Mesendoderm (in vitro differentiated cells): ENCODE measurements around the gene PRRT4.

ENCODE experiments used
- DNase-seq: peaks from one replicate; pipeline ENCODE4 v3.0.0; 2013
- H2AK5ac ChIP-seq: 2 replicates; pipeline ENCODE4 v1.6.1; 2013; ENCODE audit warnings: low read length, inconsistent platforms
- H2BK120ac ChIP-seq: 2 replicates; pipeline ENCODE4 v1.6.1; 2013; ENCODE audit warnings: low read depth, mild to moderate bottlenecking, low read length, moderate library complexity, mixed read lengths
- H2BK15ac ChIP-seq: replicated peaks from 2 replicates; pipeline ENCODE4 v1.6.1; 2013; ENCODE audit warnings: low read depth, mild to moderate bottlenecking, moderate library complexity
- H2BK5ac ChIP-seq: 2 replicates; pipeline ENCODE4 v1.6.1; 2013; ENCODE audit warnings: low read length, inconsistent platforms
- H3K18ac ChIP-seq: 2 replicates; pipeline ENCODE4 v1.6.1; 2013; ENCODE audit warnings: mild to moderate bottlenecking, low read length, mixed read lengths
- H3K23ac ChIP-seq: one replicate; pipeline ENCODE4 v1.6.1; 2013; ENCODE audit warnings: low read length
- H3K27ac ChIP-seq: 2 replicates; pipeline ENCODE4 v1.5.1; 2013; ENCODE audit warnings: low read depth, mild to moderate bottlenecking, inconsistent platforms, low read length, moderate library complexity
- H3K27me3 ChIP-seq: 2 replicates; pipeline ENCODE4 v1.6.1; 2013; ENCODE audit warnings: low read length, control low read depth, mild to moderate bottlenecking, inconsistent platforms; ENCODE audit not compliant: insufficient read depth, poor library complexity
- H3K36me3 ChIP-seq: 2 replicates; pipeline ENCODE4 v1.6.1; 2013; ENCODE audit warnings: low read length, inconsistent platforms; ENCODE audit not compliant: control insufficient read depth, insufficient read depth
- H3K4ac ChIP-seq: one replicate; pipeline ENCODE4 v1.6.1; 2013; ENCODE audit warnings: low read depth, mild to moderate bottlenecking, low read length, moderate library complexity
- H3K4me1 ChIP-seq: 2 replicates; pipeline ENCODE4 v1.6.1; 2013; ENCODE audit warnings: low read depth, low read length, inconsistent platforms; ENCODE audit not compliant: control insufficient read depth
- H3K4me2 ChIP-seq: 2 replicates; pipeline ENCODE4 v1.6.1; 2013; ENCODE audit warnings: low read length
- H3K4me3 ChIP-seq: 2 replicates; pipeline ENCODE4 v1.5.1; 2013; ENCODE audit warnings: mild to moderate bottlenecking, low read length
- H3K56ac ChIP-seq: one replicate; pipeline ENCODE4 v1.6.1; 2013; ENCODE audit warnings: low read length
- H3K79me1 ChIP-seq: 2 replicates; pipeline ENCODE4 v1.6.1; 2013; ENCODE audit warnings: low read length, inconsistent platforms
- H3K79me2 ChIP-seq: 2 replicates; pipeline ENCODE4 v1.6.1; 2013; ENCODE audit warnings: mild to moderate bottlenecking, low read length; ENCODE audit not compliant: control insufficient read depth, insufficient read depth
- H3K9ac ChIP-seq: 2 replicates; pipeline ENCODE4 v1.6.1; 2013; ENCODE audit warnings: low read length, inconsistent platforms
- H4K5ac ChIP-seq: one replicate; pipeline ENCODE4 v1.6.1; 2013; ENCODE audit warnings: low read length
- H4K8ac ChIP-seq: one replicate; pipeline ENCODE4 v1.6.1; 2013; ENCODE audit warnings: low read depth, mild to moderate bottlenecking, control low read depth, low read length, moderate library complexity
- WGBS: extraction: QIAGEN DNeasy Blood & Tissue Kit; methylation state at CpG from one replicate; pipeline ENCODE4 v1.1.7; 2013; ENCODE audit warnings: low lambda C conversion rate, missing lambda C conversion rate; ENCODE audit not compliant: insufficient coverage; ENCODE audit errors: extremely low coverage; 5-methylcytosine and 5-hydroxymethylcytosine counted together

The PRRT4 gene

GRCh38 chr7:128392446-128393327 lies 31.2 kb upstream of the PRRT4 start:
- Histone ChIP-seq H3K79me2 (no peaks in the 10 kb centered on the region), H2BK120ac (no peak overlapping the region), H2AK5ac (no peak overlapping the region), H3K36me3 (no peaks in the 10 kb centered on the region), H3K56ac (no peak overlapping the region), H4K5ac (no peak overlapping the region), H3K79me1 (no peaks in the 10 kb centered on the region), H4K8ac (no peak overlapping the region), H3K27ac (no peak overlapping the region), H2BK15ac (no peak overlapping the region), H3K4me1 (no peaks in the 10 kb centered on the region), H3K18ac (no peak overlapping the region), H3K27me3 (no peaks in the 10 kb centered on the region), H3K4me2 (no peak overlapping the region), H3K4me3 (no peak overlapping the region), H3K23ac (no peak overlapping the region), H3K9ac (no peak overlapping the region), H3K4ac (no peak overlapping the region), H2BK5ac (no peak overlapping the region)
- no CpG with 5 or more reads among the region's 18 CpGs for WGBS
- no peak for DNase-seq

GRCh38 chr7:128391805-128392204 lies 30.3 kb upstream of the PRRT4 start:
- WGBS: no CpG with 5 or more reads among the region's 7 CpGs
- no peak overlapping the region for H3K56ac ChIP-seq
- H2AK5ac ChIP-seq: no peak overlapping the region
- H2BK5ac ChIP-seq: no peak overlapping the region
- no peaks in the 10 kb centered on the region for H3K4me1 ChIP-seq
- no peaks in the 10 kb centered on the region for H3K36me3 ChIP-seq
- H3K18ac ChIP-seq: no peak overlapping the region
- no peaks in the 10 kb centered on the region for H3K79me1 ChIP-seq
- no peak overlapping the region for H4K8ac ChIP-seq
- no peak overlapping the region for H3K4me3 ChIP-seq
- H3K23ac ChIP-seq: no peak overlapping the region
- no peak overlapping the region for H2BK120ac ChIP-seq
- H3K4me2 ChIP-seq: no peak overlapping the region
- no peak overlapping the region for H3K4ac ChIP-seq
- H3K27me3 ChIP-seq: no peaks in the 10 kb centered on the region
- DNase-seq: no peak
- H4K5ac ChIP-seq: no peak overlapping the region
- H3K79me2 ChIP-seq: no peaks in the 10 kb centered on the region
- H2BK15ac ChIP-seq: no peak overlapping the region
- no peak overlapping the region for H3K27ac ChIP-seq
- no peak overlapping the region for H3K9ac ChIP-seq

GRCh38 chr7:128390871-128391565 lies 29.5 kb upstream of the PRRT4 start:
- no peak for DNase-seq
- H3K56ac ChIP-seq: no peak overlapping the region
- H3K79me2 ChIP-seq: no peaks in the 10 kb centered on the region
- H3K27ac ChIP-seq: no peak overlapping the region
- H2BK15ac ChIP-seq: no peak overlapping the region
- no peak overlapping the region for H3K4ac ChIP-seq
- H3K27me3 ChIP-seq: no peaks in the 10 kb centered on the region
- no peaks in the 10 kb centered on the region for H3K36me3 ChIP-seq
- no peaks in the 10 kb centered on the region for H3K79me1 ChIP-seq
- no peak overlapping the region for H3K4me2 ChIP-seq
- no CpG with 5 or more reads among the region's 3 CpGs for WGBS
- H3K4me3 ChIP-seq: no peak overlapping the region
- no peak overlapping the region for H4K8ac ChIP-seq
- no peak overlapping the region for H2AK5ac ChIP-seq
- no peak overlapping the region for H4K5ac ChIP-seq
- no peak overlapping the region for H3K9ac ChIP-seq
- no peaks in the 10 kb centered on the region for H3K4me1 ChIP-seq
- no peak overlapping the region for H2BK120ac ChIP-seq
- H3K23ac ChIP-seq: no peak overlapping the region
- no peak overlapping the region for H3K18ac ChIP-seq
- no peak overlapping the region for H2BK5ac ChIP-seq

- WGBS: no CpG with 5 or more reads among the region's 9 CpGs
- Histone ChIP-seq H2AK5ac (no peak overlapping the region), H2BK5ac (no peak overlapping the region), H3K56ac (no peak overlapping the region), H3K4me3 (no peak overlapping the region), H3K27me3 (no peaks in the 10 kb centered on the region), H2BK15ac (no peak overlapping the region), H3K23ac (no peak overlapping the region), H3K4me2 (no peak overlapping the region), H4K5ac (no peak overlapping the region), H3K79me2 (no peaks in the 10 kb centered on the region), H3K36me3 (no peaks in the 10 kb centered on the region), H2BK120ac (no peak overlapping the region), H3K9ac (no peak overlapping the region), H3K4me1 (no peaks in the 10 kb centered on the region), H3K27ac (no peak overlapping the region), H3K18ac (no peak overlapping the region), H3K4ac (no peak overlapping the region), H4K8ac (no peak overlapping the region), H3K79me1 (no peaks in the 10 kb centered on the region)
- DNase-seq: no peak
Measured at GRCh38 chr7:128389618-128390329, 28.3 kb upstream of the PRRT4 start.

DNA sequence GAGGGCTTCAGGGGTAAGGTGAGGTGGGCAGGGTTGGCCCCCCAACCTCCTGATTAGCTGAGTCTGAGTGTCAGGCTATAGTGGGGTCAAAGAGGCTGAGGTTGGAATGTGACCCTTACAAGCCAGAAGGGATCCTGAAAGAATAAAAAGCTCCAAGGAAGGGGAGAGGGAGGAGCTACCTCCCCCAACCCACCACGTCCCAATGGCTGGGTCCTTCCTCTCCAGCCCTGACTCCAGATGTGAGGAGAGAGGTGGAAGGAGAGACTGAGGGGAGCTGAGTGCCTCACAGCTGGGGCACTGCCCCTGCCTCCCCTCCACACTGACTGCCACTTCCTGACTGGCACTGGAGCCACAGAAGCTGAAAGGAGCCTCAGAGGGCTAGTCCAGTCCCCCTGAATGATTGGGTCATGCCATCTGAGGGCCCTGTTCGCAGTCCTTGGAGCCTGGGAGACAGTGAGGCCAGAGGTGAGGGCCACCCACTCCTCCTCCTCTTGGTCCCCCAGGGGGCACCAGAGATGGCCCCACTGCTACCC lies 27.7 kb upstream of the PRRT4 start:
- Histone ChIP-seq H3K9ac (no peak overlapping the region), H3K23ac (no peak overlapping the region), H2AK5ac (no peak overlapping the region), H3K4me3 (no peak overlapping the region), H3K4me2 (no peak overlapping the region), H3K27ac (no peak overlapping the region), H3K79me1 (no peaks in the 10 kb centered on the region), H3K4me1 (no peaks in the 10 kb centered on the region), H3K18ac (no peak overlapping the region), H2BK15ac (no peak overlapping the region), H4K8ac (no peak overlapping the region), H2BK5ac (no peak overlapping the region), H3K36me3 (no peaks in the 10 kb centered on the region), H3K4ac (no peak overlapping the region), H3K56ac (no peak overlapping the region), H2BK120ac (no peak overlapping the region), H3K27me3 (no peaks in the 10 kb centered on the region), H3K79me2 (no peaks in the 10 kb centered on the region), H4K5ac (no peak overlapping the region)
- WGBS: no CpG with 5 or more reads among the region's 2 CpGs
- DNase-seq: no peak
